ENCODE results near the gene EPB41L5. TPM values are rescaled to one million over a fixed set of nuclear protein-coding genes. Genes with fewer than 3 reads are reported as not detected.
"Not testable (repeated sequence)": the region's sequence is repeated elsewhere in the genome, so short reads cannot be mapped to it uniquely, and the experiment has no call there.

The EPB41L5 gene
- total RNA-seq, 1 donor from 2014 or later = 50.5 TPM

- ATAC-seq (no peak), DNase-seq (ENCODE audit: low spot score) (no peak)
Observed at GRCh38 chr2:120029672-120030640, 17.1 kb downstream of the EPB41L5 start.

GRCh38 chr2:120032297-120032696 is 19.4 kb downstream of the EPB41L5 start:
- DNase-seq (ENCODE audit: low spot score) (no peak), ATAC-seq (peak; percentile 79)

- ATAC-seq (no peak), DNase-seq (ENCODE audit: low spot score) (no peak)
Observed at GRCh38 chr2:120034027-120034426, 21.1 kb downstream of the EPB41L5 start.

- ATAC-seq (no peak), DNase-seq (ENCODE audit: low spot score) (no peak)
Observed at GRCh38 chr2:120034621-120035020, 21.7 kb downstream of the EPB41L5 start.

- DNase-seq (ENCODE audit: low spot score) (no peak), ATAC-seq (peak; percentile 54)
Observed at GRCh38 chr2:120036145-120036544, 23.3 kb downstream of the EPB41L5 start.

GRCh38 chr2:120037995-120038541 is 25.2 kb downstream of the EPB41L5 start:
- no peak for ATAC-seq

GRCh38 chr2:120042359-120042758 is 29.5 kb downstream of the EPB41L5 start:
- DNase-seq (ENCODE audit: low spot score) (no peak), ATAC-seq (no peak)

More at GRCh38 chr2:120037995-120038541, 25.2 kb downstream of the EPB41L5 start:
- DNase-seq (ENCODE audit: low spot score) = no peak

- ATAC-seq = no peak
Observed at GRCh38 chr2:120044336-120044735, 31.5 kb downstream of the EPB41L5 start.

GRCh38 chr2:120045775-120046174 is 32.9 kb downstream of the EPB41L5 start:
- ATAC-seq = not testable (repeated sequence)

More at GRCh38 chr2:120044336-120044735, 31.5 kb downstream of the EPB41L5 start:
- DNase-seq (ENCODE audit: low spot score) = no peak

GRCh38 chr2:120046252-120046651 is 33.4 kb downstream of the EPB41L5 start:
- not testable (repeated sequence) for DNase-seq (ENCODE audit: low spot score); ATAC-seq

More at GRCh38 chr2:120045775-120046174, 32.9 kb downstream of the EPB41L5 start:
- not testable (repeated sequence) for DNase-seq (ENCODE audit: low spot score)

- no peak for ATAC-seq
Observed at GRCh38 chr2:120052597-120052996, 39.7 kb downstream of the EPB41L5 start.

GRCh38 chr2:120053891-120054290 is 41.0 kb downstream of the EPB41L5 start:
- no peak for ATAC-seq
- no peak for DNase-seq (ENCODE audit: low spot score)

More at GRCh38 chr2:120052597-120052996, 39.7 kb downstream of the EPB41L5 start:
- no peak for DNase-seq (ENCODE audit: low spot score)

GRCh38 chr2:120059483-120059882 is 46.6 kb downstream of the EPB41L5 start:
- DNase-seq (ENCODE audit: low spot score) (no peak), ATAC-seq (no peak)

GRCh38 chr2:120060088-120060623 is 47.3 kb downstream of the EPB41L5 start:
- peak; percentile 47 for ATAC-seq
- no peak for DNase-seq (ENCODE audit: low spot score)

GRCh38 chr2:120064664-120065063 is 51.8 kb downstream of the EPB41L5 start:
- DNase-seq (ENCODE audit: low spot score) = no peak
- ATAC-seq = no peak

GRCh38 chr2:120066800-120067547 is 54.1 kb downstream of the EPB41L5 start:
- DNase-seq (ENCODE audit: low spot score) (no peak), ATAC-seq (peak; percentile 98)

GRCh38 chr2:120068040-120068658 is 55.3 kb downstream of the EPB41L5 start:
- not testable (repeated sequence) for ATAC-seq; DNase-seq (ENCODE audit: low spot score)

GRCh38 chr2:120075545-120075944 is 62.7 kb downstream of the EPB41L5 start:
- DNase-seq (ENCODE audit: low spot score) (no peak), ATAC-seq (peak; percentile 53)

- ATAC-seq (no peak), DNase-seq (ENCODE audit: low spot score) (no peak)
Observed at GRCh38 chr2:120077896-120078295, 65.0 kb downstream of the EPB41L5 start.

- DNase-seq (ENCODE audit: low spot score) = no peak
- no peak for ATAC-seq
Observed at GRCh38 chr2:120079647-120080046, 66.8 kb downstream of the EPB41L5 start.

Measured in left lobe of liver (tissue), 2 donors.